ENCODE measurements around the gene FA2H.

FA2H gene

DNA sequence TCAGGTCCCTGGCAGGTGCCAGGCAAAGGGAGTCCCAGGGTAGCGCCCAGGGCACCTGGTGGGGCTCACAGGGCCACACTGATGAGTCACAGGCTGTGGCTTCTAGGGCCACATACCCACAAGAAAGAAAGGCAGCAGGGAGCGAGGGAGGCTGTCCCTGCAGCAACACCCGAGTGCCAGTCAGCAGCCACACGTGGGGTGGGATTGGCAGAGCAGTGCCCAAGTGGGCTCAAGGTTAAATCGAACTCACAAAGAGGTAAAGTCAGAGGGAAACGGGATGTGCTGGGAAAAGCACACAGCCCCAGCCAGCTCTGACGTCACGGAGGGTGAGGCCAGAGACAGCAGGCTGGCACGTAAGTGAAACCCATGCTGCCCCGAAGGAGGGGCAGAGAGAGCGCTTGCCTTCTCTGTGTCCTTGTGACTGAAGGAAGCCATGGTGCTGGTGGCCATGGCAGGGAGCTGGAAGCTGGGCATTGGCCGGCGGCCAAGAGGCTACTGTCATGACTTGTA lies 33.8 kb downstream of the FA2H start:
- Histone ChIP-seq H3K27me3 (ENCODE audit: insufficient read depth, low read length) (no peaks in the 10 kb centered on the region), H3K4me1 (ENCODE audit: insufficient read depth, low read length) (no peaks in the 10 kb centered on the region), H3K9ac (ENCODE audit: low read depth, low read length) (no peak overlapping the region), H3K36me3 (ENCODE audit: insufficient read depth, low read depth, low read length) (no peaks in the 10 kb centered on the region), H3K27ac (ENCODE audit: low read length) (no peak overlapping the region), H3K4me3 (ENCODE audit: low read length) (no peak overlapping the region), H3K9me3 (ENCODE audit: insufficient read depth, low read depth, low read length) (no peaks in the 10 kb centered on the region)

DNA sequence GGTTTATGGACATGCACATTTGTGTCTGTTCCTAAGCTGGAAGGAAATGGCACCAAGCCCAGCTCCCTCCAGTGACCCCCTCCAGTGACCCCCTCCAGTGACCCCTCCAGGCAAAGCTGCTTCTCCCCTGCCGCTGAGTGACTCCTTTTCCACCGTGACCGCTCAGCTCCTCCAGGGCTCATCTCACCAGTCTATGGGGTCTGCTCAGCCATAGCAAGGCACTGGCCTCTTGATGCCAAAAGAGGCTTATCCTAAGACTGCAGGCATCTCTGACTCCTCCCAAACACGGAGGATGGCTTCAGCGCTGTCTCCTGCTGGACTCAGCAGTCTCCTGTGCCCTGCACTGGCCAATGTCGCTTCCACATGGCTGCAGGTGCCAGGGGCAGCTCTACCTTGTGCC lies 35.3 kb downstream of the FA2H start:
- no peaks in the 10 kb centered on the region for H3K27me3 ChIP-seq (ENCODE audit: insufficient read depth, low read length)
- no peak overlapping the region for H3K27ac ChIP-seq (ENCODE audit: low read length)
- H3K4me3 ChIP-seq (ENCODE audit: low read length), result no peak overlapping the region
- H3K4me1 ChIP-seq (ENCODE audit: insufficient read depth, low read length), result peaks cover 8% of the 10 kb centered on the region; the same call in 1 of the 2 replicates
- no peak overlapping the region for H3K9ac ChIP-seq (ENCODE audit: low read depth, low read length)
- no peaks in the 10 kb centered on the region for H3K36me3 ChIP-seq (ENCODE audit: insufficient read depth, low read depth, low read length)
- H3K9me3 ChIP-seq (ENCODE audit: insufficient read depth, low read depth, low read length), result no peaks in the 10 kb centered on the region

DNA sequence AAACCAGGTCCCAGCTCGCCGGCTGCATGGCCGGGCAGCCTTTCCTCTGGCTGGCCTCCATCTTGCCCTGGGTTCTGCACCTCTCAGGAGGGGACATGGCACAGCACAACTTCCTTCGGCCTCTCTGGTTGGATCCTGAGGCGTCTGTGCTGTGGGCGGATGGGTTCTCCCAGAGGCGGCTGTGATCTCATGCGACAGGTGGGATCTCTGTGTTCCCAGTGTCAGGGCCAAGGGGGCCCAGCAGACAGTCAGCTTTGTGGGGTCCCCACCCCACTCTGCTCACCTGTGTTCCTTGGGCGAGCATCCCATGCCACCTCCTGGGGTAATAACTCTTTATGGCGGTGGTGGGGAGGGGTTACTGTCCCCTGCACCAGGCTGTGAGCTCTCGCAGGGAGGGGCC lies 35.8 kb downstream of the FA2H start:
- Histone ChIP-seq H3K9ac (ENCODE audit: low read depth, low read length) (no peak overlapping the region), H3K4me1 (ENCODE audit: insufficient read depth, low read length) (peaks cover 12% of the 10 kb centered on the region; the same call in 1 of the 2 replicates), H3K4me3 (ENCODE audit: low read length) (no peak overlapping the region), H3K9me3 (ENCODE audit: insufficient read depth, low read depth, low read length) (no peaks in the 10 kb centered on the region), H3K36me3 (ENCODE audit: insufficient read depth, low read depth, low read length) (no peaks in the 10 kb centered on the region), H3K27me3 (ENCODE audit: insufficient read depth, low read length) (no peaks in the 10 kb centered on the region), H3K27ac (ENCODE audit: low read length) (no peak overlapping the region)

GRCh38 chr16:74738113-74738541 lies 36.5 kb downstream of the FA2H start:
- no peaks in the 10 kb centered on the region for H3K36me3 ChIP-seq (ENCODE audit: insufficient read depth, low read depth, low read length)
- no peak overlapping the region for H3K9ac ChIP-seq (ENCODE audit: low read depth, low read length)
- no peak overlapping the region for H3K27ac ChIP-seq (ENCODE audit: low read length)
- no peaks in the 10 kb centered on the region for H3K9me3 ChIP-seq (ENCODE audit: insufficient read depth, low read depth, low read length)
- H3K27me3 ChIP-seq (ENCODE audit: insufficient read depth, low read length), result no peaks in the 10 kb centered on the region
- H3K4me1 ChIP-seq (ENCODE audit: insufficient read depth, low read length), result peaks cover 12% of the 10 kb centered on the region; the same call in 1 of the 2 replicates
- H3K4me3 ChIP-seq (ENCODE audit: low read length), result no peak overlapping the region

DNA sequence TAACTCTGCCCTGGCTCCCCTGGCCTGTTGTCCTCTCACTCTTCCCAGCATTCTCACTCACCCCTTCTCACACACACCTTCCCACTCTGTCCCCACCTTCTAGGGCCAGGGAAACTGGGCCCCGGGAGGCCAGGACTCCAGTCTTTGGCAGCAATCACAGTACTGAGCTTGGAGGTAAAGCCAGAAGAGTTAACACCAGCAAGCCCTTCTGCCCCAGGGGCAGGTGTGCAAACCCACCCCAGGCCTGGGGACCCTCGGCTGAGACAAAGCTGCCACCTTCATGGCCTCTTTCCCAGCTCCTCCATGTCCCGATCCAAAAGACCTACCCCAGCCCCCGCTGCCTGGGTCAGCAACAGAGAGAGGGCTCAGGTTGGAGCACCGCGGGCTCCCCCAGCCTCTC lies 37.1 kb downstream of the FA2H start:
- no peaks in the 10 kb centered on the region for H3K27me3 ChIP-seq (ENCODE audit: insufficient read depth, low read length)
- no peaks in the 10 kb centered on the region for H3K9me3 ChIP-seq (ENCODE audit: insufficient read depth, low read depth, low read length)
- no peak overlapping the region for H3K9ac ChIP-seq (ENCODE audit: low read depth, low read length)
- H3K27ac ChIP-seq (ENCODE audit: low read length), result no peak overlapping the region
- no peaks in the 10 kb centered on the region for H3K36me3 ChIP-seq (ENCODE audit: insufficient read depth, low read depth, low read length)
- H3K4me1 ChIP-seq (ENCODE audit: insufficient read depth, low read length), result peaks cover 12% of the 10 kb centered on the region; the same call in 1 of the 2 replicates
- no peak overlapping the region for H3K4me3 ChIP-seq (ENCODE audit: low read length)

DNA sequence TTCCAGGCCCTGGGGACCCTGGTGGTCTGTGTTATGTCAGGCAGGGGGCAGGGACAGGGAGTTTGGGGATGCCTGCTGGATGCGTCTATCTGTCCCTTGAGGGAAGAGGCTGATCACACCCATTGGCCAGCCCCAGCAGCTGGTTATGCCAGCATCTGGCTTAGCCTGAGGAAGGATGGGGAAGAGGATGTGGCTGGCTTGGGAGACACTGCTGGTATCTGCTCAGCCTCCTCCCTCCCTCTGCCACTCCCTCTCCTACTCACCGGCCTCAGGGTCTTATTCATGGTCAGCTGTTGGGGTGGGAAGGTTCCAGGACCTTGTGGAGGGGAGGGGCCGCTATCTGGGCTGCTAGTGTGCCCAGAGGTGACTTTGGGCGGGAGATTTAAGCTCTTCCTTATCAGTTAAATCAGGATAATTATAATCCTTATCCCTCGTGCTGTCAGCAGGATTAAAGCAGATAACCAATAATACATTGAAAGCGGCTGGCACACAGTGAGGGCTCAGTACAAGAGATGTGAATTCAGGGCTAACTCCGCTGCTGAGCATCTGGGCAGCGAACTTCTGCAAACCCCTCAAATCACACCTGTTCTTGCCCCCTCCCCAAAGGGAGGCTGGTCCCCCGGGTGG lies 38.0 kb downstream of the FA2H start:
- Histone ChIP-seq H3K27me3 (ENCODE audit: insufficient read depth, low read length) (no peaks in the 10 kb centered on the region), H3K9ac (ENCODE audit: low read depth, low read length) (no peak overlapping the region), H3K9me3 (ENCODE audit: insufficient read depth, low read depth, low read length) (no peaks in the 10 kb centered on the region), H3K4me1 (ENCODE audit: insufficient read depth, low read length) (peaks cover 12% of the 10 kb centered on the region; the same call in 1 of the 2 replicates), H3K27ac (ENCODE audit: low read length) (no peak overlapping the region), H3K36me3 (ENCODE audit: insufficient read depth, low read depth, low read length) (no peaks in the 10 kb centered on the region), H3K4me3 (ENCODE audit: low read length) (no peak overlapping the region)

- no peak overlapping the region for H3K4me3 ChIP-seq (ENCODE audit: low read length)
- H3K9me3 ChIP-seq (ENCODE audit: insufficient read depth, low read depth, low read length), result no peaks in the 10 kb centered on the region
- H3K27me3 ChIP-seq (ENCODE audit: insufficient read depth, low read length), result no peaks in the 10 kb centered on the region
- peaks cover 15% of the 10 kb centered on the region for H3K4me1 ChIP-seq (ENCODE audit: insufficient read depth, low read length)
- H3K36me3 ChIP-seq (ENCODE audit: insufficient read depth, low read depth, low read length), result no peaks in the 10 kb centered on the region
- H3K9ac ChIP-seq (ENCODE audit: low read depth, low read length), result no peak overlapping the region
- no peak overlapping the region for H3K27ac ChIP-seq (ENCODE audit: low read length)
These were observed 39.1 kb downstream of the FA2H start for GRCh38 chr16:74735554-74735953.

- Histone ChIP-seq H3K27ac (ENCODE audit: low read length) (no peak overlapping the region), H3K9ac (ENCODE audit: low read depth, low read length) (peak overlapping the region; percentile 48; the same call in 1 of the 2 replicates), H3K27me3 (ENCODE audit: insufficient read depth, low read length) (no peaks in the 10 kb centered on the region), H3K4me3 (ENCODE audit: low read length) (no peak overlapping the region), H3K4me1 (ENCODE audit: insufficient read depth, low read length) (peaks cover 19% of the 10 kb centered on the region), H3K36me3 (ENCODE audit: insufficient read depth, low read depth, low read length) (no peaks in the 10 kb centered on the region), H3K9me3 (ENCODE audit: insufficient read depth, low read depth, low read length) (no peaks in the 10 kb centered on the region)
These were observed 39.5 kb downstream of the FA2H start for GRCh38 chr16:74735162-74735452.

GRCh38 chr16:74734361-74735161 lies 40.1 kb downstream of the FA2H start:
- H3K4me3 ChIP-seq (ENCODE audit: low read length), result peak overlapping the region; percentile 9; the same call in 1 of the 2 replicates
- peak overlapping the region; percentile 48 for H3K9ac ChIP-seq (ENCODE audit: low read depth, low read length)
- H3K9me3 ChIP-seq (ENCODE audit: insufficient read depth, low read depth, low read length), result no peaks in the 10 kb centered on the region
- H3K27me3 ChIP-seq (ENCODE audit: insufficient read depth, low read length), result no peaks in the 10 kb centered on the region
- peaks cover 19% of the 10 kb centered on the region for H3K4me1 ChIP-seq (ENCODE audit: insufficient read depth, low read length)
- H3K36me3 ChIP-seq (ENCODE audit: insufficient read depth, low read depth, low read length), result no peaks in the 10 kb centered on the region
- H3K27ac ChIP-seq (ENCODE audit: low read length), result peak overlapping the region; percentile 58

GRCh38 chr16:74732707-74733350 lies 41.8 kb downstream of the FA2H start:
- Histone ChIP-seq H3K27me3 (ENCODE audit: insufficient read depth, low read length) (no peaks in the 10 kb centered on the region), H3K36me3 (ENCODE audit: insufficient read depth, low read depth, low read length) (no peaks in the 10 kb centered on the region), H3K9me3 (ENCODE audit: insufficient read depth, low read depth, low read length) (no peaks in the 10 kb centered on the region), H3K9ac (ENCODE audit: low read depth, low read length) (no peak overlapping the region), H3K4me3 (ENCODE audit: low read length) (no peak overlapping the region), H3K27ac (ENCODE audit: low read length) (no peak overlapping the region), H3K4me1 (ENCODE audit: insufficient read depth, low read length) (peaks cover 19% of the 10 kb centered on the region)

DNA sequence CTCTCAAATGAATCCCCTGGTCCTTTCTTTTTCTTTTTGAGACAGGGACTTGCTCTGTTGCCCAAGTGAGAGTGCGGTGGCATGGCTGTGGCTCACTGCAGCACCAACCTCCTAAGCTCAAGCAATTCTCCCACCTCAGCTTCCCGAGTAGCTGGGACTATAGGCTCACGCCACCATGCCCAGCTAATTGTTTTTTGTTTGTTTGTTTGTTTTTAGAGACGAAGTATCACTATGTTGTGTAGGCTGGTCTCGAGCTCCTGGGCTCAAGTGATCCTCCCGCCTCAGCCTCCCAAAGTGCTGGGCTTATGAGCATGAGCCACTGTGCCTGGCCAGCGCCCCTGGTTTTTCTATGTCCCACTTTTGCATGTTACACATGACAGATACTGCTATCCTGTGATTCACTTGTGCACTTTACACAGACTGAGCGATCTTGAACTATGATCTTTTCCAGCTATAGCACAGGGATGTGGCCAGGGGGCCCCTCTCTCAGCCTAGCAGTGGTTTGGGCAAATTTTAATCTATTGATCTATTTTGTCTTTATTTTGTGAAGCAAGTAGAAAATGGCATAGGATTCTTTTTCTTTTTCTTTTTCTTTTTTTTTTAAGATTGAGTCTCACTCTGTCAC lies 42.7 kb downstream of the FA2H start:
- H3K27ac ChIP-seq (ENCODE audit: low read length), result no peak overlapping the region
- H3K27me3 ChIP-seq (ENCODE audit: insufficient read depth, low read length), result no peaks in the 10 kb centered on the region
- no peaks in the 10 kb centered on the region for H3K36me3 ChIP-seq (ENCODE audit: insufficient read depth, low read depth, low read length)
- peaks cover 5% of the 10 kb centered on the region for H3K9me3 ChIP-seq (ENCODE audit: insufficient read depth, low read depth, low read length)
- H3K4me1 ChIP-seq (ENCODE audit: insufficient read depth, low read length), result peaks cover 19% of the 10 kb centered on the region
- no peak overlapping the region for H3K4me3 ChIP-seq (ENCODE audit: low read length)
- H3K9ac ChIP-seq (ENCODE audit: low read depth, low read length), result no peak overlapping the region

Data from iPS-20b (cell line).